Motor neuron (in vitro differentiated cells): ENCODE results near the gene DAP3. TPM values are rescaled to one million over a fixed set of nuclear protein-coding genes. Genes with fewer than 3 reads are reported as not detected.
"Not testable (repeated sequence)": the region's sequence is repeated elsewhere in the genome, so short reads cannot be mapped to it uniquely, and the experiment has no call there.

Experiments
- ATAC-seq, 8 experiments: fragments of 200-7000 bp; cut with Tn5 transposase; replicated peaks in 6 of 8; 2 replicates each; pipeline ENCODE4 v1.8.0; 2021; ENCODE audit warnings: mild to moderate bottlenecking in 8 of 8, moderate library complexity in 8 of 8
- H3K27ac ChIP-seq, 2 donors: fragments of 250-450 bp; sonication (Bioruptor Pico); 2 replicates each; pipeline ENCODE4 v1.9.0; 2021; ENCODE audit warnings: antibody characterized with exemption in 2 of 2, mild to moderate bottlenecking in 2 of 2, moderate library complexity in 1 of 2
- H3K4me1 ChIP-seq, 2 donors: fragments of 250-450 bp; sonication (Bioruptor Pico); replicated peaks in 1 of 2; 2 replicates each; pipeline ENCODE4 v1.6.1; 2021; ENCODE audit warnings: antibody characterized with exemption in 2 of 2, mild to moderate bottlenecking in 2 of 2, moderate library complexity in 1 of 2
- H3K4me3 ChIP-seq, 5 donors: fragments of 250-450 bp; sonication (Bioruptor Pico); 2 replicates each; pipeline ENCODE4 v1.9.0; 2021; ENCODE audit warnings: antibody characterized with exemption in 5 of 5, mild to moderate bottlenecking in 5 of 5, moderate library complexity in 4 of 5
- WGBS, 10 experiments: fragments of 450-650 bp; shearing (Covaris generic); methylation state at CpG; one replicate each; pipeline ENCODE4 v1.0.0; 2022; 5-methylcytosine and 5-hydroxymethylcytosine counted together
- in situ Hi-C, 9 experiments: fragments of 400-800 bp; cut with MboI; loops; one replicate each; pipeline ENCODE4 v1.15.0; 2021; ENCODE audit warnings: low sequenced_read_pairs in 9 of 9, low pct_unique_long_range_greater_than_20kb in 2 of 9; ENCODE audit not compliant: unreplicated experiment in 9 of 9
- total RNA-seq, 8 experiments: library from RNA; unstranded; fragments of 300-600 nt; gene quantifications; 2 replicates each; pipeline versions ENCODE4 v1.2.3 to v1.2.4, GENCODE V29; 2022

DAP3 gene
- total RNA-seq, 8 experiments from 2014 or later = 88.3 to 169 (median 120) TPM

- not testable (repeated sequence) for H3K4me3 ChIP-seq, ATAC-seq, H3K4me1 ChIP-seq, H3K27ac ChIP-seq
- in situ Hi-C loops = loop anchor here in 1 of 9 experiments (25.0 kb wide), 1 partner anchor 101 kb away; no protein-coding TSS in a partner anchor
- WGBS, 10 experiments = 80 to 100% methylated on average over 1 of the region's 3 CpGs; no CpG with 5 or more reads in 8 of the 10 experiments
Measured at GRCh38 chr1:155711457-155711856, 22.6 kb downstream of the DAP3 start.

GRCh38 chr1:155712636-155713035 lies 23.7 kb downstream of the DAP3 start:
- H3K4me3 ChIP-seq, H3K27ac ChIP-seq, H3K4me1 ChIP-seq, ATAC-seq: not testable (repeated sequence)
- in situ Hi-C loops = loop anchor here in 1 of 9 experiments (25.0 kb wide), 1 partner anchor 100 kb away; no protein-coding TSS in a partner anchor
- WGBS, 10 experiments = 80 to 100% (median 97%) methylated on average over 1 to 3 of the region's 3 CpGs; no CpG with 5 or more reads in 5 of the 10 experiments

GRCh38 chr1:155713075-155713474 lies 24.2 kb downstream of the DAP3 start:
- Histone ChIP-seq H3K4me1 (peaks cover 0 to under 1% of the 10 kb centered on the region in 2 donors), H3K27ac (no peak overlapping the region), H3K4me3 (no peak overlapping the region)
- ATAC-seq = no peak
- WGBS, 10 experiments = 57 to 100% (median 80%) methylated on average over 1 to 2 of the region's 2 CpGs; no CpG with 5 or more reads in 4 of the 10 experiments
- in situ Hi-C loops = loop anchor here in 1 of 9 experiments (25.0 kb wide), 1 partner anchor 99 kb away; no protein-coding TSS in a partner anchor

- in situ Hi-C loops = loop anchor here in 1 of 9 experiments (25.0 kb wide), 1 partner anchor 97 kb away; no protein-coding TSS in a partner anchor
- H3K4me3 ChIP-seq, ATAC-seq, H3K27ac ChIP-seq: not testable (repeated sequence)
- 88 to 100% (median 100%) methylated on average over 1 to 3 of the region's 3 CpGs; no CpG with 5 or more reads in 2 of the 10 experiments for WGBS, 10 experiments
- H3K4me1 ChIP-seq = peaks cover 3 to 11% of the 10 kb centered on the region in 2 donors
Measured at GRCh38 chr1:155715056-155715455, 26.2 kb downstream of the DAP3 start.

GRCh38 chr1:155715777-155716176 lies 26.9 kb downstream of the DAP3 start:
- in situ Hi-C loops = loop anchor here in 1 of 9 experiments (25.0 kb wide), 1 partner anchor 97 kb away; no protein-coding TSS in a partner anchor
- H3K4me1 ChIP-seq = peaks cover 3 to 11% of the 10 kb centered on the region in 2 donors
- 92 to 100% (median 98%) methylated on average over 2 to 5 of the region's 5 CpGs; no CpG with 5 or more reads in 2 of the 10 experiments for WGBS, 10 experiments
- H3K4me3 ChIP-seq = no peak overlapping the region
- no peak for ATAC-seq
- H3K27ac ChIP-seq = no peak overlapping the region

- H3K4me1 ChIP-seq = peaks cover 3 to 11% of the 10 kb centered on the region in 2 donors
- H3K27ac ChIP-seq = no peak overlapping the region
- 80 to 100% (median 91%) methylated on average over 1 to 7 of the region's 7 CpGs; no CpG with 5 or more reads in 3 of the 10 experiments for WGBS, 10 experiments
- H3K4me3 ChIP-seq = no peak overlapping the region
- in situ Hi-C loops = loop anchor here in 1 of 9 experiments (25.0 kb wide), 1 partner anchor 95 kb away; no protein-coding TSS in a partner anchor
- peak in 1 of 8 experiments; percentile 35 for ATAC-seq
Measured at GRCh38 chr1:155717041-155717440, 28.1 kb downstream of the DAP3 start.

- 23 to 100% (median 65%) methylated on average over 2 to 6 of the region's 6 CpGs; no CpG with 5 or more reads in 1 of the 10 experiments for WGBS, 10 experiments
- peak in 5 of 8 experiments; percentile 87 to 93 (median 92) for ATAC-seq
- in situ Hi-C loops = loop anchor here in 1 of 9 experiments (25.0 kb wide), 1 partner anchor 94 kb away; no protein-coding TSS in a partner anchor
- peak overlapping the region in 1 of 2 donors; percentile 35 for H3K27ac ChIP-seq
- H3K4me1 ChIP-seq = peaks cover 3 to 11% of the 10 kb centered on the region in 2 donors
- not testable (repeated sequence) for H3K4me3 ChIP-seq
Measured at GRCh38 chr1:155718524-155719115, 29.7 kb downstream of the DAP3 start.

- Histone ChIP-seq H3K27ac (no peak overlapping the region), H3K4me1 (peaks cover 3 to 11% of the 10 kb centered on the region in 2 donors), H3K4me3 (no peak overlapping the region)
- 93 to 100% (median 100%) methylated on average over 1 to 4 of the region's 4 CpGs; no CpG with 5 or more reads in 3 of the 10 experiments for WGBS, 10 experiments
- in situ Hi-C loops = loop anchor here in 1 of 9 experiments (25.0 kb wide), 1 partner anchor 93 kb away; no protein-coding TSS in a partner anchor
- no peak for ATAC-seq
Measured at GRCh38 chr1:155719703-155720102, 30.8 kb downstream of the DAP3 start.

GRCh38 chr1:155725142-155725541 lies 36.3 kb downstream of the DAP3 start:
- 80 to 100% (median 93%) methylated on average over 1 to 3 of the region's 3 CpGs; no CpG with 5 or more reads in 1 of the 10 experiments for WGBS, 10 experiments
- Histone ChIP-seq H3K4me3 (no peak overlapping the region), H3K27ac (no peak overlapping the region), H3K4me1 (no peaks in the 10 kb centered on the region)
- in situ Hi-C loops = no loop called here
- no peak for ATAC-seq

GRCh38 chr1:155729031-155729898 lies 40.4 kb downstream of the DAP3 start:
- H3K4me3 ChIP-seq = no peak overlapping the region
- H3K27ac ChIP-seq = no peak overlapping the region
- peak in 7 of 8 experiments; percentile 30 to 84 (median 57) for ATAC-seq
- H3K4me1 ChIP-seq = no peaks in the 10 kb centered on the region
- in situ Hi-C loops = no loop called here
- 24 to 72% (median 59%) methylated on average over 1 to 12 of the region's 12 CpGs; no CpG with 5 or more reads in 1 of the 10 experiments for WGBS, 10 experiments

GRCh38 chr1:155740995-155741394 lies 52.1 kb downstream of the DAP3 start:
- no peak for ATAC-seq
- peaks cover 0 to 4% of the 10 kb centered on the region in 2 donors for H3K4me1 ChIP-seq
- 76 to 100% (median 95%) methylated on average over 1 to 8 of the region's 8 CpGs; no CpG with 5 or more reads in 2 of the 10 experiments for WGBS, 10 experiments
- H3K27ac ChIP-seq = no peak overlapping the region
- in situ Hi-C loops = no loop called here
- H3K4me3 ChIP-seq = no peak overlapping the region

- Histone ChIP-seq H3K4me3 (no peak overlapping the region), H3K4me1 (peaks cover 0 to 4% of the 10 kb centered on the region in 2 donors), H3K27ac (no peak overlapping the region)
- WGBS, 10 experiments = 0 to 100% (median 84%) methylated on average over 1 to 10 of the region's 10 CpGs; no CpG with 5 or more reads in 1 of the 10 experiments
- in situ Hi-C loops = no loop called here
- no peak for ATAC-seq
Measured at GRCh38 chr1:155741908-155742307, 53.0 kb downstream of the DAP3 start.
